VCaP (cell line): ENCODE results near the gene DENND6A.

ENCODE experiments used
- H3K27ac ChIP-seq: fragments of 450-650 bp; 2 replicates; pipeline ENCODE4 v1.5.1; 2017
- CTCF ChIP-seq: fragments of 450-650 bp; conservative IDR thresholded peaks from 2 replicates; pipeline ENCODE4 v1.5.1; 2017; ENCODE audit warnings: mild to moderate bottlenecking, moderate library complexity

DENND6A gene

GRCh38 chr3:57604971-57605370 is 87.9 kb downstream of the DENND6A start:
- peak overlapping the region; percentile 30; the same call in 1 of the 2 replicates for H3K27ac ChIP-seq
- no peak for TF ChIP-seq CTCF

GRCh38 chr3:57600195-57600594 is 92.7 kb downstream of the DENND6A start:
- no peak for TF ChIP-seq CTCF
- H3K27ac ChIP-seq, result no peak overlapping the region

- TF ChIP-seq CTCF, result no peak
- H3K27ac ChIP-seq, result peak overlapping the region; percentile 97
Observed at GRCh38 chr3:57598765-57599360, 94.0 kb downstream of the DENND6A start.

- TF ChIP-seq CTCF, result peak; percentile 33; the same call in 1 of the 2 replicates
- H3K27ac ChIP-seq, result peak within 1 kb of the TSS; percentile 97
Observed at GRCh38 chr3:57597127-57597923, 95.6 kb downstream of the DENND6A start, which contains the start of gene ARF4. Gene ARF4, minus strand, starts transcription at chr3:57597344. Its CDS starts 204 bp downstream, at chr3:57597140.

- no peak for TF ChIP-seq CTCF
- peak overlapping the region; percentile 97 for H3K27ac ChIP-seq
Observed at GRCh38 chr3:57596495-57597126, 96.3 kb downstream of the DENND6A start.

- no peak for TF ChIP-seq CTCF
- H3K27ac ChIP-seq, result peak overlapping the region; percentile 97; the same call in 1 of the 2 replicates
Observed at GRCh38 chr3:57594576-57594975, 98.3 kb downstream of the DENND6A start.

GRCh38 chr3:57594144-57594543 is 98.7 kb downstream of the DENND6A start:
- TF ChIP-seq CTCF, result no peak

More at GRCh38 chr3:57594144-57594543, 98.7 kb downstream of the DENND6A start:
- peak overlapping the region; percentile 97; the same call in 1 of the 2 replicates for H3K27ac ChIP-seq
